PC-9 (cell line): Measurements from ENCODE around the gene PKD2. TPM values are rescaled to one million over a fixed set of nuclear protein-coding genes. Genes with fewer than 3 reads are reported as not detected.

Source experiments
- BruUV-seq: library from RNA; stranded (reverse); fragments of 400-500 nt; replicated peaks from 2 replicates; lab custom pipeline; 2021; lab: Mats Ljungman, UMichigan
- CTCF ChIA-PET: fragments of 300-600 bp; sonication (Branson Sonifier 250); formaldehyde crosslinking; loops from one replicate; lab custom pipeline; 2022; ENCODE audit warnings: antibody characterized with exemption; lab: Charles Lee
- POLR2A ChIA-PET: fragments of 300-600 bp; sonication (Branson Sonifier 250); formaldehyde crosslinking; loops from one replicate; lab custom pipeline; 2022; ENCODE audit warnings: antibody characterized with exemption; ENCODE audit not compliant: unreplicated experiment; lab: Charles Lee
- DNase-seq, 2 experiments: peaks; one replicate each; pipeline versions ENCODE4 v3.0.0 to v3.0.0-alpha.2; 2015 to 2022; ENCODE audit warnings: mixed read lengths in 1 of 2
- H2AFZ ChIP-seq: fragments of 200-600 bp; sonication (generic); 2 replicates; pipeline ENCODE4 v1.8.1; 2017; ENCODE audit warnings: antibody characterized with exemption
- H3F3A ChIP-seq: fragments of 200-600 bp; sonication (generic); 2 replicates; pipeline ENCODE4 v1.8.1; 2017; ENCODE audit warnings: antibody characterized with exemption, mild to moderate bottlenecking, low read depth; ENCODE audit not compliant: insufficient read depth
- H3K27ac ChIP-seq: fragments of 200-600 bp; sonication (generic); 2 replicates; pipeline ENCODE4 v1.6.1; 2016; ENCODE audit warnings: mixed run types
- H3K27me3 ChIP-seq: fragments of 200-600 bp; sonication (generic); 2 replicates; pipeline ENCODE4 v1.6.1; 2016; ENCODE audit warnings: low read depth, mixed run types; ENCODE audit not compliant: insufficient read depth
- H3K36me3 ChIP-seq: fragments of 200-600 bp; sonication (generic); 2 replicates; pipeline ENCODE4 v1.6.1; 2016; ENCODE audit warnings: low read depth, mixed run types
- H3K4me1 ChIP-seq: fragments of 200-600 bp; sonication (generic); replicated peaks from 2 replicates; pipeline ENCODE4 v1.6.1; 2016; ENCODE audit warnings: mixed run types; ENCODE audit not compliant: insufficient read depth
- H3K4me2 ChIP-seq: fragments of 200-600 bp; sonication (generic); 2 replicates; pipeline ENCODE4 v1.6.1; 2017; ENCODE audit warnings: mixed run types
- H3K4me3 ChIP-seq: fragments of 200-600 bp; sonication (generic); 2 replicates; pipeline ENCODE4 v1.6.1; 2016; ENCODE audit warnings: mixed run types
- H3K79me2 ChIP-seq: fragments of 200-600 bp; sonication (generic); 2 replicates; pipeline ENCODE4 v1.6.1; 2017; ENCODE audit warnings: low read depth, mixed run types
- H3K9me2 ChIP-seq: fragments of 200-600 bp; sonication (generic); 2 replicates; pipeline ENCODE4 v1.8.1; 2017; ENCODE audit warnings: mild to moderate bottlenecking; ENCODE audit not compliant: insufficient read depth
- H3K9me3 ChIP-seq: fragments of 200-600 bp; sonication (generic); 2 replicates; pipeline ENCODE4 v1.8.1; 2016; ENCODE audit warnings: low read depth; ENCODE audit not compliant: insufficient read depth
- H4K20me1 ChIP-seq: fragments of 200-600 bp; sonication (generic); 2 replicates; pipeline ENCODE4 v1.8.1; 2017; ENCODE audit not compliant: insufficient read depth
- EZH2 ChIP-seq: fragments of 200-600 bp; sonication (generic); IDR thresholded peaks from 2 replicates; pipeline ENCODE4 v1.8.0; 2017; ENCODE audit warnings: antibody characterized with exemption, low read depth
- intact Hi-C: fragments of 100-400 bp; cut with micrococcal nuclease; formaldehyde crosslinking; loops from one replicate; pipeline ENCODE4 v1.10.0; 2022; ENCODE audit not compliant: unreplicated experiment
- total RNA-seq: library from RNA; stranded (reverse); gene quantifications from 2 replicates; pipeline ENCODE4 v1.2.3, GENCODE V29; 2021
- TF ChIP-seq, protein P1 (sequence below): fragments of 200-600 bp; sonication (generic); conservative IDR thresholded peaks from 2 replicates; pipeline ENCODE4 v1.6.1; 2017; ENCODE audit warnings: mixed run types, antibody characterized with exemption, mild to moderate bottlenecking, moderate library complexity

The PKD2 gene
- total RNA-seq, 1 experiment from 2014 or later = 10.2 TPM

DNA sequence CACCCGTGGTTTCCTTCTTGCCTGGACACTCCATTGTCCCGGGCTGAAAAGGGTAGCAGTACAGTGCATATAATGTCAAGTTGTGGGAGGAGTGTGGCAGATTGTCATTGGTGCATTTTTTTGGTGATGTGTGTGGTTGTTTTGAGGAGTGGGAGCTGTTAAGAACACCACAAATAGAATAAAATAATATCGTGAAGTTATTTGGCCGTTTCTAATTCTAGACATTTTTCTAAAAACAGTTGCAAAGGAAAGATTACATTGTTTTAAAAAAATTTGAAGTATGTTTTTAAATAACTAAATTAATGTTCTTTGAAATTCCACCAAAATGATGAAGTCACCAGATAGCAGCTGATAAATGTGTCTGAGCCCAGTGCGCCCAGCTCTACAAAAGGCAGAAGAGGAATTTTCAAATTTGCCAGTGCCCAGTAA lies 1.3 kb downstream of the PKD2 start:
- peaks cover 13% of the 10 kb centered on the region for H3K4me1 ChIP-seq
- H3F3A ChIP-seq = no peaks in the 10 kb centered on the region
- H3K4me3 ChIP-seq = peak overlapping the region; percentile 74
- no peaks in the 10 kb centered on the region for H3K36me3 ChIP-seq
- H4K20me1 ChIP-seq = no peaks in the 10 kb centered on the region
- no peak overlapping the region for H3K27ac ChIP-seq
- TSS peak; percentile 46 for BruUV-seq
- ChIA-PET POLR2A (interaction anchor here (0.6 kb wide), 1 partner anchor 349 kb away, joined by 4 read pairs; no protein-coding TSS in a partner anchor), CTCF (interaction anchor here (1.0 kb wide), 1 partner anchor 25 kb away, joined by 8 read pairs; no protein-coding TSS in a partner anchor)
- no peak for DNase-seq
- no peaks in the 10 kb centered on the region for H3K9me2 ChIP-seq
- H3K4me2 ChIP-seq = peak overlapping the region; percentile 86
- peak overlapping the region; percentile 69 for H2AFZ ChIP-seq
- H3K27me3 ChIP-seq = no peaks in the 10 kb centered on the region
- TF ChIP-seq, protein P1, sequence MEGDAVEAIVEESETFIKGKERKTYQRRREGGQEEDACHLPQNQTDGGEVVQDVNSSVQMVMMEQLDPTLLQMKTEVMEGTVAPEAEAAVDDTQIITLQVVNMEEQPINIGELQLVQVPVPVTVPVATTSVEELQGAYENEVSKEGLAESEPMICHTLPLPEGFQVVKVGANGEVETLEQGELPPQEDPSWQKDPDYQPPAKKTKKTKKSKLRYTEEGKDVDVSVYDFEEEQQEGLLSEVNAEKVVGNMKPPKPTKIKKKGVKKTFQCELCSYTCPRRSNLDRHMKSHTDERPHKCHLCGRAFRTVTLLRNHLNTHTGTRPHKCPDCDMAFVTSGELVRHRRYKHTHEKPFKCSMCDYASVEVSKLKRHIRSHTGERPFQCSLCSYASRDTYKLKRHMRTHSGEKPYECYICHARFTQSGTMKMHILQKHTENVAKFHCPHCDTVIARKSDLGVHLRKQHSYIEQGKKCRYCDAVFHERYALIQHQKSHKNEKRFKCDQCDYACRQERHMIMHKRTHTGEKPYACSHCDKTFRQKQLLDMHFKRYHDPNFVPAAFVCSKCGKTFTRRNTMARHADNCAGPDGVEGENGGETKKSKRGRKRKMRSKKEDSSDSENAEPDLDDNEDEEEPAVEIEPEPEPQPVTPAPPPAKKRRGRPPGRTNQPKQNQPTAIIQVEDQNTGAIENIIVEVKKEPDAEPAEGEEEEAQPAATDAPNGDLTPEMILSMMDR = no peak
- no peak for TF ChIP-seq EZH2
- peaks cover 33% of the 10 kb centered on the region for H3K79me2 ChIP-seq
- H3K9me3 ChIP-seq = no peaks in the 10 kb centered on the region
- intact Hi-C loops = no loop called here

DNA sequence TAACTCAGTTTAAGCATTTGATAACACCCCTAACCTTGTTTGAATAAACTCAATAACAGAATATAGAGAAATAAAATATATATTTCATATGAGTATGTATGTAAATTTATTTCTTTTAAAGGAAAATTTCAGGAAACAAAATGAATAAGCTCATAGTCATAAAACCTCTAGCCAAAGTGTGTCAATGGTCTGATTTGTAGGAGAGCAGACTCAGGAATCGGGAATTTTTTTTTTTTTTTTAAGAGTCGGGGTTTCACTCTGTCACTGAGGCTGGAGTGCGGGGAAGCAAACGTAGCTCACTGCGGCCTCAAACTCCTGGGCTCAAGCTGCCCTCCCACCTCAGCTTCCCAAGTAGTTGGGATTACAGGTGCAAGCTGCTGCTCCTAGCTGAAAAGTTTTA lies 2.4 kb downstream of the PKD2 start:
- DNase-seq = no peak
- Histone ChIP-seq H3K4me2 (peak overlapping the region; percentile 86; the same call in 1 of the 2 replicates), H3F3A (no peaks in the 10 kb centered on the region), H3K4me3 (no peak overlapping the region), H3K79me2 (peaks cover 33% of the 10 kb centered on the region), H3K36me3 (no peaks in the 10 kb centered on the region), H2AFZ (no peak overlapping the region), H3K27me3 (no peaks in the 10 kb centered on the region), H3K4me1 (peaks cover 13% of the 10 kb centered on the region), H3K9me2 (no peaks in the 10 kb centered on the region), H3K9me3 (no peaks in the 10 kb centered on the region), H4K20me1 (no peaks in the 10 kb centered on the region), H3K27ac (no peak overlapping the region)
- ChIA-PET CTCF (interaction anchor here (0.6 kb wide), 2 partner anchors 1086 to 1441 kb away, joined by 4 to 7 read pairs; no protein-coding TSS in a partner anchor), POLR2A (no interaction called here)
- no TSS peak for BruUV-seq
- no peak for TF ChIP-seq EZH2
- TF ChIP-seq, protein P1 = no peak
- intact Hi-C loops = no loop called here

DNA sequence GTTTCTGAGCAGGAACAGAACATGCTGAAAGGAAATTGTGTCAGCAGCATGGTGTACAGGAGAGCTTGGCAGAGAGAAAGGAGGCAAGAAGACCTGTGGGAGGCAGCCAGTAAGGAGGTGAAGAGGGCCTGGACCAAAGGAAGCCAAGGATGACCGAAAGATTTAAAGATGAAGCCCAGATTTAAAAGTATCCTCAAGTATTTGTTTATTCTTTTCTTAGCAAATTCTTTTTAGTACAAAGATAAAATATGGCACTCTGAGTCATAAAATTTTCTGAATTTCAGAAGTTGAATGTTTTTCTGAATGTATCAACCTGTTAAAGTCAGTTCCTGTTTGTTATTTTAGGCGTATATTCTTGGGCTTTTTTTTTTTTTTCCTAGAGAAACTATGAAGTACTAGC lies 3.5 kb downstream of the PKD2 start:
- intact Hi-C loops = no loop called here
- Histone ChIP-seq H4K20me1 (no peaks in the 10 kb centered on the region), H3K9me3 (no peaks in the 10 kb centered on the region), H2AFZ (no peak overlapping the region), H3K27me3 (no peaks in the 10 kb centered on the region), H3K9me2 (no peaks in the 10 kb centered on the region), H3K79me2 (peaks cover 33% of the 10 kb centered on the region), H3K4me1 (peaks cover 13% of the 10 kb centered on the region), H3K36me3 (no peaks in the 10 kb centered on the region), H3F3A (no peaks in the 10 kb centered on the region), H3K4me2 (peak overlapping the region; percentile 21; the same call in 1 of the 2 replicates), H3K4me3 (no peak overlapping the region), H3K27ac (no peak overlapping the region)
- BruUV-seq = no TSS peak
- ChIA-PET CTCF (interaction anchor here (0.5 kb wide), 1 partner anchor 162 kb away, joined by 3 read pairs; no protein-coding TSS in a partner anchor), POLR2A (no interaction called here)
- no peak for DNase-seq
- TF ChIP-seq, protein P1 = no peak
- no peak for TF ChIP-seq EZH2
